HepG2 (cell line): Measurements from ENCODE around the gene CNTFR. TPM values are rescaled to one million over a fixed set of nuclear protein-coding genes. Genes with fewer than 3 reads are reported as not detected.

Experiments used
- ATAC-seq: fragments of 200-7000 bp; cut with Tn5 transposase; 3 replicates; pipeline ENCODE4 v1.9.1; 2020; ENCODE audit warnings: mild to moderate bottlenecking, moderate library complexity
- BruUV-seq: library from RNA; stranded (reverse); fragments of 400-500 nt; replicated peaks from 2 replicates; lab custom pipeline; 2021; lab: Mats Ljungman, UMichigan
- CTCF ChIA-PET: fragments of 300-600 bp; formaldehyde crosslinking; extraction: SDS; loops from one replicate; lab custom pipeline; 2021; ENCODE audit warnings: low total read pairs, inconsistent platforms, low intra/inter-chr PET ratio; lab: Yijun Ruan, JAX
- POLR2A ChIA-PET: fragments of 350-600 bp; sonication (Branson Sonifier 250); formaldehyde crosslinking; loops from one replicate; lab custom pipeline; 2020; ENCODE audit warnings: antibody characterized with exemption, inconsistent platforms; lab: Yijun Ruan, JAX
- DNase-seq: peaks from one replicate; pipeline ENCODE4 v3.0.0-alpha.2; 2015; ENCODE audit warnings: low spot score
- FAIRE-seq: peaks from 3 replicates; lab custom pipeline; 2011; peaks lifted over from hg19 to GRCh38; lab: Jason Lieb, UNC
- H2AFZ ChIP-seq: one replicate; pipeline ENCODE4 v1.6.1; 2011; ENCODE audit warnings: low read length, inconsistent platforms
- H3K27ac ChIP-seq: fragments of 300-600 bp; 3 replicates; pipeline ENCODE4 v1.8.0; 2011; ENCODE audit warnings: mixed run types, mild to moderate bottlenecking, mixed read lengths, low read length, inconsistent platforms; ENCODE audit not compliant: insufficient read depth; ENCODE audit errors: extremely low read length
- H3K27me3 ChIP-seq, 2 experiments: fragments of 200-600 bp in 1 of 2; 2 replicates in 1 of 2; 3 replicates in 1 of 2; pipeline versions ENCODE4 v1.6.0 to v1.8.0; 2011; ENCODE audit warnings: low read length in 2 of 2, mild to moderate bottlenecking in 2 of 2, moderate library complexity in 2 of 2, inconsistent platforms in 1 of 2; ENCODE audit not compliant: insufficient read depth in 2 of 2, control insufficient read depth in 1 of 2
- H3K36me3 ChIP-seq, 2 experiments: fragments of 200-600 bp in 1 of 2; replicated peaks in 1 of 2; 2 replicates in 1 of 2; 3 replicates in 1 of 2; pipeline versions ENCODE4 v1.5.1 to v1.8.0; 2011; ENCODE audit warnings: low read length in 2 of 2, inconsistent platforms in 1 of 2; ENCODE audit not compliant: insufficient read depth in 2 of 2, control insufficient read depth in 1 of 2
- H3K4me1 ChIP-seq: 2 replicates; pipeline ENCODE4 v1.5.1; 2012; ENCODE audit warnings: low read length, inconsistent platforms; ENCODE audit not compliant: insufficient read depth
- H3K4me2 ChIP-seq: 2 replicates; pipeline ENCODE4 v1.6.0; 2011; ENCODE audit warnings: low read depth, low read length, inconsistent platforms
- H3K4me3 ChIP-seq, 3 experiments: fragments of 200-600 bp in 1 of 3; sonication (generic), shearing (Covaris generic) in 1 of 3; replicated peaks in 1 of 3; 2 replicates each; pipeline ENCODE4 v1.5.1; 2011 to 2016; ENCODE audit warnings: low read length in 3 of 3, inconsistent platforms in 2 of 3, low read depth in 2 of 3, mild to moderate bottlenecking in 2 of 3, control low read depth in 1 of 3, mixed read lengths in 1 of 3; ENCODE audit not compliant: insufficient read depth in 1 of 3
- H3K79me2 ChIP-seq: one replicate; pipeline ENCODE4 v1.6.1; 2011; ENCODE audit warnings: low read length, inconsistent platforms; ENCODE audit not compliant: insufficient read depth
- H3K9ac ChIP-seq: 2 replicates; pipeline ENCODE4 v1.6.0; 2011; ENCODE audit warnings: mild to moderate bottlenecking, low read depth, low read length, inconsistent platforms; ENCODE audit not compliant: insufficient read depth
- H3K9me3 ChIP-seq: 2 replicates; pipeline ENCODE4 v1.5.1; 2012; ENCODE audit warnings: mild to moderate bottlenecking, low read length
- H4K20me1 ChIP-seq: 2 replicates; pipeline ENCODE4 v1.6.0; 2011; ENCODE audit warnings: inconsistent platforms, mild to moderate bottlenecking, low read length, moderate library complexity; ENCODE audit not compliant: insufficient read depth
- AGO2 ChIP-seq: fragments of 200-400 bp; formaldehyde crosslinking; optimal IDR thresholded peaks from 2 replicates; pipeline ENCODE3; 2017; ENCODE audit warnings: mild to moderate bottlenecking, low read depth, low read length, moderate library complexity
- CREBL2 ChIP-seq: sonication (generic); formaldehyde crosslinking; IDR thresholded peaks from 2 replicates; pipeline ENCODE4 v1.8.1; 2023; ENCODE audit warnings: missing genetic modification reagents, mild to moderate bottlenecking, borderline replicate concordance
- GRHL1 ChIP-seq: sonication (generic); formaldehyde crosslinking; conservative IDR thresholded peaks from 2 replicates; pipeline ENCODE4 v1.8.0; 2022; ENCODE audit warnings: missing genetic modification reagents
- POLR2AphosphoS5 ChIP-seq: IDR thresholded peaks from 2 replicates; pipeline ENCODE4 v1.6.1; 2012; ENCODE audit warnings: low read depth, low read length
- RBFOX2 ChIP-seq: fragments of 200-400 bp; formaldehyde crosslinking; IDR thresholded peaks from 2 replicates; pipeline ENCODE4 v1.6.1; 2017; ENCODE audit warnings: low read depth, mild to moderate bottlenecking, low read length
- WGBS: methylation state at CpG from one replicate; pipeline ENCODE4 v1.1.6; 2017; ENCODE audit warnings: low lambda C conversion rate; 5-methylcytosine and 5-hydroxymethylcytosine counted together
- in situ Hi-C: cut with HindIII; loops from 2 replicates; pipeline ENCODE4 v1.10.0; 2017; ENCODE audit warnings: low pct_unique_long_range_greater_than_20kb; ENCODE audit not compliant: extremely low pct_ligation_motif_present
- intact Hi-C: fragments of 100-400 bp; cut with micrococcal nuclease; formaldehyde crosslinking; loops from one replicate; pipeline ENCODE4 v1.10.0; 2022; ENCODE audit not compliant: unreplicated experiment
- polyA plus RNA-seq, 8 experiments: library from polyadenylated mRNA; depleted of rRNA in 3 of 8; stranded (reverse) in 7 of 8; unstranded in 1 of 8; fragments of >200 nt; fragmentation: Illumina TruSeq in 4 of 8; extraction: Trizol in 4 of 8; gene quantifications; 2 replicates each; pipeline versions ENCODE4 v1.2.1 to v1.2.3, GENCODE V29; 2011 to 2016; ENCODE audit warnings: low read depth in 4 of 8, missing spikeins in 1 of 8, mixed read lengths in 1 of 8; ENCODE audit not compliant: insufficient read depth in 1 of 8
- total RNA-seq, 5 experiments: library from RNA; depleted of rRNA; stranded (reverse); fragments of >200 nt; fragmentation: Illumina TruSeq; extraction: Trizol; gene quantifications; 2 replicates each; pipeline ENCODE4 v1.2.3, GENCODE V29; 2016; ENCODE audit warnings: low read depth in 1 of 5

Gene CNTFR
- total and polyA plus RNA-seq, 2 of the 13 experiments (the other 11 are each of a cell fraction or from before 2014, with no cell fraction given) = not detected

GRCh38 chr9:34635556-34635955, 46.0 kb upstream of the CNTFR start:
- Histone ChIP-seq H3K4me1 (peaks cover 50% of the 10 kb centered on the region), H2AFZ (no peak overlapping the region), H3K9me3 (no peaks in the 10 kb centered on the region), H3K9ac (no peak overlapping the region), H3K79me2 (peaks cover 14% of the 10 kb centered on the region), H3K27ac (no peak overlapping the region), H3K36me3 (peaks cover 3 to 4% of the 10 kb centered on the region in 2 experiments; a peak in 3 of 5 replicates), H3K4me2 (peak overlapping the region; percentile 51; the same call in 1 of the 2 replicates), H4K20me1 (no peaks in the 10 kb centered on the region), H3K4me3 (no peak overlapping the region; a peak in 1 of 6 replicates), H3K27me3 (no peaks in the 10 kb centered on the region; a peak in 1 of 5 replicates)
- intact Hi-C loops (no loop called here), in situ Hi-C loops (no loop called here)
- FAIRE-seq = no peak
- no TSS peak for BruUV-seq
- ChIA-PET POLR2A (interaction anchor here (1.9 to 6.9 kb wide), 2 partner anchors 10 to 16 kb away, joined by 9 to 100 read pairs; partner anchors contain the start of genes DCTN3 and GALT), CTCF (no interaction called here)
- 96% methylated on average over 11 of the region's 14 CpGs for WGBS
- no peak for ATAC-seq
- no peak for DNase-seq
- TF ChIP-seq GRHL1 (no peak), AGO2 (peak; percentile 21), RBFOX2 (0 out of 2 replicates have a peak, but pooled peaks have one; percentile 16)

GRCh38 chr9:34634551-34635248, 45.2 kb upstream of the CNTFR start:
- H3K4me2 ChIP-seq = no peak overlapping the region
- ATAC-seq = no peak
- no peak overlapping the region for H3K4me3 ChIP-seq
- H3K27me3 ChIP-seq = no peaks in the 10 kb centered on the region; a peak in 1 of 5 replicates
- BruUV-seq = TSS peak; percentile 55
- in situ Hi-C loops = no loop called here
- 100% methylated on average over 3 of the region's 3 CpGs for WGBS
- H3K79me2 ChIP-seq = peaks cover 14% of the 10 kb centered on the region
- no peak overlapping the region for H2AFZ ChIP-seq
- POLR2A ChIA-PET = interaction anchor here (0.7 to 6.9 kb wide), 6 partner anchors 8 to 28 kb away, joined by 3 to 100 read pairs (median 4); partner anchors contain the start of genes DCTN3, GALT, IL11RA and RPP25L
- no peaks in the 10 kb centered on the region for H3K9me3 ChIP-seq
- no peak overlapping the region for H3K27ac ChIP-seq
- intact Hi-C loops = loop anchor here (1.0 kb wide), 1 partner anchor 22 kb away; the partner anchor contains the start of gene RPP25L
- DNase-seq = no peak
- H3K4me1 ChIP-seq = peaks cover 58% of the 10 kb centered on the region
- CTCF ChIA-PET = interaction anchor here (0.5 to 4.5 kb wide), 8 partner anchors 12 to 900 kb away, joined by 3 to 54 read pairs (median 7); partner anchors contain the start of genes GALT and RPP25L
- H3K9ac ChIP-seq = no peak overlapping the region
- TF ChIP-seq CREBL2 (CRISPR knock-in tag) = no peak
- peak; percentile 17; the same call in 1 of the 2 replicates for TF ChIP-seq POLR2AphosphoS5
- H4K20me1 ChIP-seq = no peaks in the 10 kb centered on the region
- FAIRE-seq = no peak
- peaks cover 3 to 4% of the 10 kb centered on the region in 2 experiments; a peak in 3 of 5 replicates for H3K36me3 ChIP-seq
